Measurements from ENCODE around the gene LAMTOR3. TPM values are rescaled to one million over a fixed set of nuclear protein-coding genes. Genes with fewer than 3 reads are reported as not detected.
"Not testable (repeated sequence)": the region's sequence is repeated elsewhere in the genome, so short reads cannot be mapped to it uniquely, and the experiment has no call there.

Gene LAMTOR3
- total RNA-seq, 1 donor from 2014 or later, result 19.4 TPM

- no peak for DNase-seq (ENCODE audit: low read depth in 2 of 2)
These were observed 61.9 kb downstream of the LAMTOR3 start for GRCh38 chr4:99832321-99832720.

- DNase-seq (ENCODE audit: low read depth in 2 of 2), result not testable (repeated sequence)
These were observed 64.2 kb downstream of the LAMTOR3 start for GRCh38 chr4:99830051-99830450.

GRCh38 chr4:99828477-99828876 is 65.8 kb downstream of the LAMTOR3 start:
- DNase-seq (ENCODE audit: low read depth in 2 of 2), result no peak

Other genes with a start within 250 kb of the LAMTOR3 start
- under 0.01 TPM in 2 replicates for gene C4orf54, start 236.6 kb downstream of the LAMTOR3 start, total RNA-seq
- gene DAPP1, start 77.6 kb downstream of the LAMTOR3 start, total RNA-seq, result not detected in 2 replicates
- gene DNAJB14, start 52.2 kb upstream of the LAMTOR3 start, total RNA-seq, result 37.4 and 50.8 TPM in 2 replicates
- 230 and 455 TPM in 2 replicates for gene H2AZ1, start 55.8 kb upstream of the LAMTOR3 start, total RNA-seq

Measured in dermis microvascular lymphatic vessel endothelial cell (primary cell).